GM12865 (cell line): ENCODE data around the gene GAB2.

Experiments used
- DNase-seq: peaks from one replicate; pipeline ENCODE4 v3.0.0; 2010; ENCODE audit warnings: low read depth
- H3K4me3 ChIP-seq: 2 replicates; pipeline ENCODE4 v1.5.1; 2011; ENCODE audit warnings: mild to moderate bottlenecking, low read depth, low read length, control low read depth
- CTCF ChIP-seq: IDR thresholded peaks from 2 replicates; pipeline ENCODE4 v1.5.1; 2011; ENCODE audit warnings: low read length, control low read depth, low read depth, inconsistent platforms; ENCODE audit not compliant: insufficient read depth; ENCODE audit errors: missing control alignments

Gene GAB2

GRCh38 chr11:78214331-78215194, 203.1 kb downstream of the GAB2 start:
- no peak for DNase-seq
- no peak for TF ChIP-seq CTCF
- H3K4me3 ChIP-seq: no peak overlapping the region

- H3K4me3 ChIP-seq: no peak overlapping the region
- DNase-seq: no peak
- no peak for TF ChIP-seq CTCF
These were observed 203.9 kb downstream of the GAB2 start for GRCh38 chr11:78213526-78214330.

GRCh38 chr11:78212586-78213371, 204.8 kb downstream of the GAB2 start:
- DNase-seq: no peak
- no peak for TF ChIP-seq CTCF
- H3K4me3 ChIP-seq: no peak overlapping the region

- TF ChIP-seq CTCF: no peak
- H3K4me3 ChIP-seq: no peak overlapping the region
- no peak for DNase-seq
These were observed 206.1 kb downstream of the GAB2 start for GRCh38 chr11:78211565-78211964.

- no peak overlapping the region for H3K4me3 ChIP-seq
- TF ChIP-seq CTCF: no peak
- no peak for DNase-seq
These were observed 207.5 kb downstream of the GAB2 start for GRCh38 chr11:78210000-78210608.

GRCh38 chr11:78209478-78209877, 208.1 kb downstream of the GAB2 start:
- no peak for TF ChIP-seq CTCF
- no peak overlapping the region for H3K4me3 ChIP-seq
- DNase-seq: no peak
